Trophoblast cell (in vitro differentiated cells and primary cell): ENCODE measurements around the gene SEZ6.

ENCODE experiments used
- DNase-seq, 2 donors: peaks; one replicate each; pipeline ENCODE4 v3.0.0-alpha.2; 2016
- H2AFZ ChIP-seq: 2 replicates; pipeline ENCODE4 v1.6.1; 2013; ENCODE audit warnings: low read length, moderate library complexity, mild to moderate bottlenecking; ENCODE audit not compliant: insufficient read depth, poor library complexity
- H2AK5ac ChIP-seq: 2 replicates; pipeline ENCODE4 v1.6.1; 2013; ENCODE audit warnings: mild to moderate bottlenecking, low read length
- H2BK120ac ChIP-seq: 2 replicates; pipeline ENCODE4 v1.6.1; 2013; ENCODE audit warnings: low read length, mild to moderate bottlenecking, moderate library complexity; ENCODE audit not compliant: insufficient read depth, poor library complexity
- H2BK12ac ChIP-seq: 2 replicates; pipeline ENCODE4 v1.6.1; 2013; ENCODE audit warnings: mild to moderate bottlenecking, low read length, moderate library complexity
- H2BK5ac ChIP-seq: 2 replicates; pipeline ENCODE4 v1.6.1; 2013; ENCODE audit warnings: low read length, low read depth, moderate library complexity, mild to moderate bottlenecking; ENCODE audit not compliant: poor library complexity
- H3K14ac ChIP-seq: 2 replicates; pipeline ENCODE4 v1.6.1; 2013; ENCODE audit warnings: mild to moderate bottlenecking, low read length
- H3K18ac ChIP-seq: 2 replicates; pipeline ENCODE4 v1.6.1; 2013; ENCODE audit warnings: mild to moderate bottlenecking, low read length
- H3K23ac ChIP-seq: 2 replicates; pipeline ENCODE4 v1.6.1; 2013; ENCODE audit warnings: low read length
- H3K27ac ChIP-seq: 2 replicates; pipeline ENCODE4 v1.5.1; 2013; ENCODE audit warnings: low read depth, mild to moderate bottlenecking, inconsistent platforms, low read length, moderate library complexity
- H3K27me3 ChIP-seq: 2 replicates; pipeline ENCODE4 v1.6.1; 2013; ENCODE audit warnings: inconsistent platforms, mild to moderate bottlenecking, low read length, moderate library complexity; ENCODE audit not compliant: insufficient read depth
- H3K36me3 ChIP-seq, 2 experiments: 1 replicate in 1 of 2; 2 replicates in 1 of 2; pipeline ENCODE4 v1.6.1; 2013; ENCODE audit warnings: low read length in 2 of 2, mild to moderate bottlenecking in 2 of 2, moderate library complexity in 1 of 2; ENCODE audit not compliant: insufficient read depth in 2 of 2, control insufficient read depth in 1 of 2
- H3K4ac ChIP-seq: 2 replicates; pipeline ENCODE4 v1.6.1; 2013; ENCODE audit warnings: low read depth, mild to moderate bottlenecking, low read length, moderate library complexity
- H3K4me1 ChIP-seq, 2 experiments: 1 replicate in 1 of 2; 2 replicates in 1 of 2; pipeline ENCODE4 v1.6.1; 2013; ENCODE audit warnings: low read length in 2 of 2, mild to moderate bottlenecking in 2 of 2, moderate library complexity in 1 of 2; ENCODE audit not compliant: insufficient read depth in 2 of 2, control insufficient read depth in 1 of 2
- H3K4me2 ChIP-seq: 2 replicates; pipeline ENCODE4 v1.6.1; 2013; ENCODE audit warnings: inconsistent platforms, mild to moderate bottlenecking, low read length, moderate library complexity
- H3K4me3 ChIP-seq: 2 replicates; pipeline ENCODE4 v1.5.1; 2013; ENCODE audit warnings: mild to moderate bottlenecking, low read depth, low read length, inconsistent platforms
- H3K79me1 ChIP-seq: one replicate; pipeline ENCODE4 v1.6.1; 2013; ENCODE audit warnings: low read length
- H3K79me2 ChIP-seq: 2 replicates; pipeline ENCODE4 v1.6.1; 2013; ENCODE audit warnings: low read length, mild to moderate bottlenecking; ENCODE audit not compliant: control insufficient read depth, insufficient read depth, poor library complexity
- H3K9ac ChIP-seq: 2 replicates; pipeline ENCODE4 v1.6.1; 2013; ENCODE audit warnings: mild to moderate bottlenecking, low read length
- H3K9me3 ChIP-seq: 2 replicates; pipeline ENCODE4 v1.6.1; 2013; ENCODE audit warnings: low read depth, mild to moderate bottlenecking, control low read depth, inconsistent platforms, low read length; ENCODE audit not compliant: insufficient read depth
- H4K12ac ChIP-seq: 2 replicates; pipeline ENCODE4 v1.6.1; 2013; ENCODE audit warnings: low read depth, mild to moderate bottlenecking, low read length, moderate library complexity
- H4K8ac ChIP-seq: 2 replicates; pipeline ENCODE4 v1.6.1; 2013; ENCODE audit warnings: low read depth, mild to moderate bottlenecking, low read length, moderate library complexity
- H4K91ac ChIP-seq: one replicate; pipeline ENCODE4 v1.6.1; 2013; ENCODE audit warnings: low read depth, mild to moderate bottlenecking, low read length, moderate library complexity
- WGBS: extraction: QIAGEN DNeasy Blood & Tissue Kit; methylation state at CpG from one replicate; pipeline ENCODE4 v1.1.7; 2013; ENCODE audit warnings: missing lambda C conversion rate; ENCODE audit not compliant: insufficient read length, insufficient coverage; ENCODE audit errors: extremely low coverage; 5-methylcytosine and 5-hydroxymethylcytosine counted together

SEZ6 gene

DNA sequence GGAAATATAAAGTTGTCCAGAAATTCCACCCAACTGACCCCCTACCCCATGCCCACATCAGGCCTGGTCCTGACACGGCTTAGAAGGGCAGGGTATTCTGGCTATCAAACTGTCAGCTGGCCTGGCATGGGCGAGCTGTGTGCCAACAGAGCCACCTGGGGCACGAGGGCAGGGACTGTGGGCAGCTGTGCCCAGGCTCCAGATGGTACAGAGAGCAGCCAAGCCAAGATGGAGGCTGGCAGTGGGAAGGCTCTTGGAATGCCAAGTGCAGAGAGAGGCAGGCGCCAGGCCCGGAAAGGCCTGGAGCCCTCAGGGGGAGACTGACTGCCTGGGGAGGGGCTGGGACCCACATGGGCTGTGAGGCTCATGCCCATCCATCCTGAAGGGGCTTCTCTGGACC, 30.2 kb downstream of the SEZ6 start:
- Histone ChIP-seq H2AFZ (no peak overlapping the region), H4K12ac (no peak overlapping the region), H3K23ac (no peak overlapping the region), H3K9me3 (peaks cover 1% of the 10 kb centered on the region), H3K4me1 (peaks cover 0 to 5% of the 10 kb centered on the region in 2 experiments), H4K8ac (no peak overlapping the region), H3K9ac (no peak overlapping the region), H3K4ac (no peak overlapping the region), H3K27ac (no peak overlapping the region), H3K14ac (no peak overlapping the region), H3K79me1 (no peaks in the 10 kb centered on the region), H3K27me3 (no peaks in the 10 kb centered on the region), H3K4me2 (no peak overlapping the region), H2AK5ac (no peak overlapping the region), H3K18ac (no peak overlapping the region), H4K91ac (no peak overlapping the region), H3K4me3 (no peak overlapping the region), H2BK5ac (no peak overlapping the region), H3K36me3 (no peaks in the 10 kb centered on the region), H2BK120ac (no peak overlapping the region), H2BK12ac (no peak overlapping the region), H3K79me2 (no peaks in the 10 kb centered on the region)
- no peak for DNase-seq
- WGBS, result no CpG with 5 or more reads among the region's 5 CpGs

GRCh38 chr17:28975031-28975430, 30.8 kb downstream of the SEZ6 start:
- H3K23ac ChIP-seq, result no peak overlapping the region
- H4K12ac ChIP-seq, result no peak overlapping the region
- H2BK12ac ChIP-seq, result no peak overlapping the region
- no peak overlapping the region for H3K4ac ChIP-seq
- H3K9ac ChIP-seq, result no peak overlapping the region
- H3K18ac ChIP-seq, result no peak overlapping the region
- H3K27me3 ChIP-seq, result no peaks in the 10 kb centered on the region
- no peak overlapping the region for H3K27ac ChIP-seq
- H3K4me2 ChIP-seq, result no peak overlapping the region
- no peaks in the 10 kb centered on the region for H3K79me2 ChIP-seq
- H3K14ac ChIP-seq, result no peak overlapping the region
- H4K8ac ChIP-seq, result no peak overlapping the region
- H3K36me3 ChIP-seq, result no peaks in the 10 kb centered on the region
- no CpG with 5 or more reads among the region's 2 CpGs for WGBS
- no peak for DNase-seq
- no peak overlapping the region for H3K4me3 ChIP-seq
- no peak overlapping the region for H2BK5ac ChIP-seq
- H2AK5ac ChIP-seq, result no peak overlapping the region
- H3K79me1 ChIP-seq, result no peaks in the 10 kb centered on the region
- no peak overlapping the region for H2AFZ ChIP-seq
- no peak overlapping the region for H2BK120ac ChIP-seq
- peaks cover 0 to 5% of the 10 kb centered on the region in 2 experiments for H3K4me1 ChIP-seq
- H4K91ac ChIP-seq, result no peak overlapping the region
- peaks cover 1% of the 10 kb centered on the region for H3K9me3 ChIP-seq

DNA sequence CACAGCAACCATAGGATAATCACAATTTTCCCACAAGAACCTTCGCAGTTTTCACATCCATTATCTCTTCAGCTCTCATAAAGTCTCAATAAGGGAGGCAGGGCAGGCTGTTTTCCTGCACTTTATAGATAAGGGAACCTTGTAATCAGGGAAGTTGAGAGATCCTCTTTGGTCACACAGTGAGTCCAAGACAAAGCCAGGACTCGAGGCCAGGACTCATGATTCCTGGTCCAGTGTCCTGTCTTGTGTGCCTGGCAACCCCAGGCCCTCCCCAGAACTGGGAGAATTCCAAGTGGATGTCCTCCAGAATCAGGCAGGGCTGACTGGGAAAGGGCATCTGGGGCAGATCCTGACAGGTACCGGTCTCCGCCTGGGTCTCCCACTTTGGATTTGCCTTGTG, 31.4 kb downstream of the SEZ6 start:
- Histone ChIP-seq H4K8ac (no peak overlapping the region), H3K4me3 (no peak overlapping the region), H3K23ac (no peak overlapping the region), H3K4me2 (no peak overlapping the region), H3K18ac (no peak overlapping the region), H3K79me1 (no peaks in the 10 kb centered on the region), H3K9me3 (peaks cover 1% of the 10 kb centered on the region), H2BK12ac (no peak overlapping the region), H2BK5ac (no peak overlapping the region), H4K12ac (no peak overlapping the region), H3K27ac (no peak overlapping the region), H4K91ac (no peak overlapping the region), H2AK5ac (no peak overlapping the region), H3K14ac (no peak overlapping the region), H3K9ac (no peak overlapping the region), H2BK120ac (no peak overlapping the region), H3K27me3 (no peaks in the 10 kb centered on the region), H3K4ac (no peak overlapping the region), H2AFZ (no peak overlapping the region), H3K79me2 (no peaks in the 10 kb centered on the region), H3K36me3 (no peaks in the 10 kb centered on the region), H3K4me1 (peaks cover 3 to 7% of the 10 kb centered on the region in 2 experiments)
- no peak for DNase-seq
- WGBS, result no CpG with 5 or more reads among the region's 4 CpGs

GRCh38 chr17:28973425-28973824, 32.4 kb downstream of the SEZ6 start:
- no peak overlapping the region for H2BK12ac ChIP-seq
- H3K9ac ChIP-seq, result no peak overlapping the region
- H3K4me1 ChIP-seq, result peaks cover 8 to 14% of the 10 kb centered on the region in 2 experiments
- H3K9me3 ChIP-seq, result peaks cover 1% of the 10 kb centered on the region
- H4K12ac ChIP-seq, result no peak overlapping the region
- no CpG with 5 or more reads among the region's 2 CpGs for WGBS
- no peak overlapping the region for H2AK5ac ChIP-seq
- no peak overlapping the region for H2BK5ac ChIP-seq
- no peak overlapping the region for H3K18ac ChIP-seq
- H2BK120ac ChIP-seq, result no peak overlapping the region
- no peaks in the 10 kb centered on the region for H3K27me3 ChIP-seq
- H3K79me2 ChIP-seq, result no peaks in the 10 kb centered on the region
- no peak overlapping the region for H3K4me2 ChIP-seq
- H4K8ac ChIP-seq, result no peak overlapping the region
- no peaks in the 10 kb centered on the region for H3K79me1 ChIP-seq
- no peak overlapping the region for H3K14ac ChIP-seq
- no peak overlapping the region for H2AFZ ChIP-seq
- H3K36me3 ChIP-seq, result no peaks in the 10 kb centered on the region
- no peak overlapping the region for H3K27ac ChIP-seq
- no peak overlapping the region for H3K23ac ChIP-seq
- H3K4ac ChIP-seq, result no peak overlapping the region
- no peak overlapping the region for H3K4me3 ChIP-seq
- DNase-seq, result no peak
- no peak overlapping the region for H4K91ac ChIP-seq
